OCI-LY7 (cell line): ENCODE measurements around the gene PLEKHA6.

Source experiments
- CTCF ChIP-seq: fragments of 200-600 bp; sonication (generic); conservative IDR thresholded peaks from 2 replicates; pipeline ENCODE4 v1.5.1; 2014; ENCODE audit warnings: mild to moderate bottlenecking, antibody characterized with exemption, low read length, moderate library complexity, mixed read lengths
- EZH2phosphoT487 ChIP-seq: fragments of 200-600 bp; sonication (generic); IDR thresholded peaks from 2 replicates; pipeline ENCODE4 v1.6.1; 2018; ENCODE audit warnings: low read depth, borderline replicate concordance, mild to moderate bottlenecking, mixed run types, antibody characterized with exemption, low read length, moderate library complexity, mixed read lengths

DNA sequence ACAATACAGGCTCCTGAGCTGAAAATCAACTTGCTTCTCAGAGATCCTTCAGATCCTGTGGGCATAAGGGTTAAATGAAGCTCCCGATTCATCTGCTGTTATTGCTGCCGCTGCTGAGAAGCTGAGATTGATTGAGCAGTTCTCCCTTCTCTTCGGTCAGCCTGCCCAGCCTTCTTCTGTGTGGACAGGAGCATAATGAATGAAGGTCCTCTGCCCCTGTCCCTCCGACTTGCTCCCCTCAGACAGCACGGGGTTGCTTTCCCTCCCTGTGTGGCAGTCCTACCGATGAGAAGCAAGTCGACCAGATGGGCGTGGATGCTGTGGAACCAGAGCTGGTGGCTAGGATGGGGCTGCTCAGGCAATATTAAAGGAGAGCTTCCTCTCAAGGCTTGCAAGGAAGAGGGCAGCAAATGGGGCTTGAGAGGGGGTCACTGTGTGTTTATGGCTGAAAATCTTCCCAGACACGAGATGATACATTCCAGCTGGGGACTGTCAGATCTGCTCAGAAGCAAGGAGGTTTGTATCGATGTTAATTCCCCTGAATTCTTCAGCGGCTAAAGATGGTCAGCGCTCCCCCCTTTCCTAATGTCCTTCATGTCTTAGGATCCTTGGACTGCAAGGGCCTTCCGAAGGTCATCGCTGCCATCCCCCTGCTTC, 82.0 kb downstream of the PLEKHA6 start:
- TF ChIP-seq CTCF (no peak), EZH2phosphoT487 (no peak)
